Endothelial cell of umbilical vein (primary cell): Measurements from ENCODE around the gene KIF26A. TPM values are rescaled to one million over a fixed set of nuclear protein-coding genes. Genes with fewer than 3 reads are reported as not detected.

Source experiments
- BruUV-seq: library from RNA; stranded (reverse); fragments of 400-500 nt; replicated peaks from 2 replicates; lab custom pipeline; 2021; lab: Mats Ljungman, UMichigan
- CTCF ChIA-PET: fragments of 300-600, 350-600 bp; sonication (Branson Sonifier 250); formaldehyde crosslinking; loops from one replicate; lab custom pipeline; 2021; ENCODE audit warnings: antibody characterized with exemption, inconsistent platforms; lab: Charles Lee
- POLR2A ChIA-PET: fragments of 300-600, 350-600 bp; sonication (Branson Sonifier 250); formaldehyde crosslinking; loops from one replicate; lab custom pipeline; 2021; ENCODE audit warnings: antibody characterized with exemption, inconsistent platforms; lab: Charles Lee
- DNase-seq: peaks from one replicate; pipeline ENCODE4 v3.0.0-alpha.2; 2011; ENCODE audit warnings: low read depth, low spot score
- FAIRE-seq: peaks from 2 replicates; lab custom pipeline; 2011; peaks lifted over from hg19 to GRCh38; lab: Jason Lieb, UNC
- H2AFZ ChIP-seq: 2 replicates; pipeline ENCODE4 v1.6.0; 2012; ENCODE audit warnings: low read depth, low read length, control low read depth, inconsistent platforms
- H3K27ac ChIP-seq: 2 replicates; pipeline ENCODE4 v1.5.1; 2011; ENCODE audit warnings: low read depth, mild to moderate bottlenecking, control low read depth, low read length, moderate library complexity; ENCODE audit not compliant: insufficient read depth
- H3K27me3 ChIP-seq, 2 experiments: 2 replicates each; pipeline versions ENCODE4 v1.6.0 to v1.6.1; 2011; ENCODE audit warnings: low read length in 2 of 2, mixed read lengths in 1 of 2; ENCODE audit not compliant: control insufficient read depth in 2 of 2, insufficient read depth in 2 of 2
- H3K36me3 ChIP-seq, 2 experiments: 2 replicates in 1 of 2; 3 replicates in 1 of 2; pipeline ENCODE4 v1.5.1; 2011; ENCODE audit warnings: low read length in 2 of 2, mild to moderate bottlenecking in 1 of 2, moderate library complexity in 1 of 2; ENCODE audit not compliant: control insufficient read depth in 2 of 2, insufficient read depth in 2 of 2; ENCODE audit errors: extremely low read depth in 1 of 2
- H3K4me1 ChIP-seq: 3 replicates; pipeline ENCODE4 v1.5.1; 2011; ENCODE audit warnings: mild to moderate bottlenecking, low read length; ENCODE audit not compliant: control insufficient read depth, insufficient read depth; ENCODE audit errors: extremely low read depth
- H3K4me2 ChIP-seq: 2 replicates; pipeline ENCODE4 v1.6.1; 2011; ENCODE audit warnings: low read length, control low read depth, mixed read lengths; ENCODE audit not compliant: insufficient read depth
- H3K4me3 ChIP-seq, 3 experiments: fragments of 200-600 bp in 1 of 3; sonication (generic), shearing (Covaris generic) in 1 of 3; replicated peaks in 1 of 3; 2 replicates each; pipeline ENCODE4 v1.5.1; 2011 to 2016; ENCODE audit warnings: control low read depth in 3 of 3, low read length in 3 of 3, mild to moderate bottlenecking in 2 of 3, inconsistent platforms in 1 of 3, low read depth in 1 of 3, moderate library complexity in 1 of 3; ENCODE audit not compliant: insufficient read depth in 1 of 3
- H3K79me2 ChIP-seq: 2 replicates; pipeline ENCODE4 v1.6.0; 2012; ENCODE audit warnings: low read length, inconsistent platforms; ENCODE audit not compliant: control insufficient read depth, insufficient read depth
- H3K9ac ChIP-seq: replicated peaks from 2 replicates; pipeline ENCODE3; 2011; ENCODE audit warnings: low read length, control low read depth; ENCODE audit not compliant: insufficient read depth; ENCODE audit errors: extremely low read depth
- H3K9me1 ChIP-seq: replicated peaks from 3 replicates; pipeline ENCODE4 v1.6.0; 2011; ENCODE audit warnings: mild to moderate bottlenecking, low read length; ENCODE audit not compliant: control insufficient read depth, insufficient read depth; ENCODE audit errors: extremely low read depth
- H3K9me3 ChIP-seq: replicated peaks from 2 replicates; pipeline ENCODE4 v1.5.1; 2012; ENCODE audit warnings: low read length, inconsistent platforms; ENCODE audit not compliant: control insufficient read depth, insufficient read depth
- H4K20me1 ChIP-seq: replicated peaks from 2 replicates; pipeline ENCODE3; 2011; ENCODE audit warnings: mild to moderate bottlenecking, low read length; ENCODE audit not compliant: control insufficient read depth, insufficient read depth; ENCODE audit errors: extremely low read depth
- EZH2 ChIP-seq: IDR thresholded peaks from 2 replicates; pipeline ENCODE4 v1.6.1; 2012; ENCODE audit warnings: borderline replicate concordance, low read depth, mild to moderate bottlenecking, moderate library complexity, low read length, inconsistent platforms; ENCODE audit not compliant: severe bottlenecking
- FOS ChIP-seq: IDR thresholded peaks from 2 replicates; pipeline ENCODE4 v1.6.1; 2011; ENCODE audit warnings: mild to moderate bottlenecking, low read length, moderate library complexity, borderline replicate concordance; ENCODE audit not compliant: insufficient read depth
- GATA2 ChIP-seq: IDR thresholded peaks from 2 replicates; pipeline ENCODE4 v1.7.0; 2011; ENCODE audit warnings: low read depth, mild to moderate bottlenecking, moderate library complexity, mixed read lengths, low read length; ENCODE audit not compliant: insufficient read length, insufficient read depth
- JUN ChIP-seq: IDR thresholded peaks from 2 replicates; pipeline ENCODE4 v1.6.1; 2011; ENCODE audit warnings: borderline replicate concordance, low read depth; ENCODE audit not compliant: insufficient read length, insufficient read depth
- MYC ChIP-seq: IDR thresholded peaks from one replicate; pipeline ENCODE4 v1.6.1; 2011; ENCODE audit warnings: mild to moderate bottlenecking, low read depth, low read length
- POLR2A ChIP-seq: IDR thresholded peaks from 2 replicates; pipeline ENCODE4 v1.6.1; 2012; ENCODE audit warnings: low read depth, mild to moderate bottlenecking, control low read depth, low read length
- POLR2AphosphoS5 ChIP-seq: IDR thresholded peaks from 2 replicates; pipeline ENCODE4 v1.6.1; 2012; ENCODE audit warnings: low read depth, mild to moderate bottlenecking, control low read depth, low read length, moderate library complexity; ENCODE audit not compliant: insufficient read depth
- dilution Hi-C: fragments of 300-500 bp; cut with MboI; formaldehyde crosslinking; loops from one replicate; pipeline ENCODE4 v1.15.0; 2019; ENCODE audit warnings: low sequenced_read_pairs; ENCODE audit not compliant: extremely low pct_ligation_motif_present
- intact Hi-C: fragments of 100-400 bp; cut with micrococcal nuclease; formaldehyde crosslinking; loops from one replicate; pipeline ENCODE4 v1.10.0; 2022
- polyA plus RNA-seq, 4 experiments: library from polyadenylated mRNA; depleted of rRNA in 3 of 4; stranded (reverse) in 3 of 4; unstranded in 1 of 4; fragments of >200 nt; gene quantifications; 2 replicates each; pipeline versions ENCODE4 v1.2.1 to v1.2.3, GENCODE V29; 2011 to 2012; ENCODE audit warnings: missing spikeins in 1 of 4
- total RNA-seq: library from RNA; stranded (reverse); gene quantifications from 2 replicates; pipeline ENCODE4 v1.2.3, GENCODE V29; 2021
- TF ChIP-seq, protein P1 (sequence below), 2 donors: IDR thresholded peaks; 1 replicate in 1 of 2; 2 replicates in 1 of 2; pipeline ENCODE4 v1.5.1; 2011; ENCODE audit warnings: low read length in 2 of 2, mild to moderate bottlenecking in 2 of 2, moderate library complexity in 2 of 2, control low read depth in 1 of 2, inconsistent platforms in 1 of 2, low read depth in 1 of 2; ENCODE audit not compliant: insufficient read depth in 1 of 2; ENCODE audit errors: extremely low read depth in 1 of 2
- TF ChIP-seq, protein P2 (sequence below): IDR thresholded peaks from 2 replicates; pipeline ENCODE4 v1.6.1; 2011; ENCODE audit not compliant: insufficient read depth, insufficient read length

Gene KIF26A
- total and polyA plus RNA-seq, 2 donors (not counting 3 experiments of a cell fraction or from before 2014, with no cell fraction given), result 3.6 to 10.7 TPM

DNA sequence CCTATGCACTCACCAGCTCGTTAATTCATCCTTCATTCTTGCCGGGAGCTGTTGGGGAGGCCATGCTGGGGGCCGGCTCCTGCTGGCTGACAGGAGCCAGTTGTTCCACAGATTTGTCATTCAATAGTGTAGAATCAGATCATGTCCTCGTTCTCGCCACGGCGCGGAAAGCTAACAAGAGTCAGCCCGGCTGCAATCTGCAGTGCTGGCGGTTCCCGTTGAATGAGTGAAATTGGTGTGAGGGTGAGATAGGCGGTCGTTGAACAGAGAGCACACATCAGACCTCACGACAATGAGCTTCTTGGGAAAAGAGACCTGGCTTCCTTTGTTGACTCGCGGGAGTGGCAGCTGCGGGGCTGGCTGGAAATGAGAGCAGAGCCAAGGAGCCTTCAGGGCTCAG, 57.5 kb downstream of the KIF26A start:
- Histone ChIP-seq H3K9me3 (no peaks in the 10 kb centered on the region), H3K4me2 (no peak overlapping the region), H3K27me3 (no peaks in the 10 kb centered on the region), H3K36me3 (no peaks in the 10 kb centered on the region), H2AFZ (no peak overlapping the region), H3K9me1 (no peaks in the 10 kb centered on the region), H3K27ac (no peak overlapping the region), H3K4me1 (no peaks in the 10 kb centered on the region), H3K79me2 (no peaks in the 10 kb centered on the region), H3K9ac (no peak overlapping the region), H3K4me3 (no peak overlapping the region), H4K20me1 (no peaks in the 10 kb centered on the region)
- FAIRE-seq (no peak), DNase-seq (no peak)
- intact Hi-C loops, result no loop called here
- TF ChIP-seq GATA2 (no peak), POLR2AphosphoS5 (no peak), FOS (no peak), MYC (no peak), POLR2A (no peak), EZH2 (no peak), JUN (no peak)
- TF ChIP-seq, protein P1, sequence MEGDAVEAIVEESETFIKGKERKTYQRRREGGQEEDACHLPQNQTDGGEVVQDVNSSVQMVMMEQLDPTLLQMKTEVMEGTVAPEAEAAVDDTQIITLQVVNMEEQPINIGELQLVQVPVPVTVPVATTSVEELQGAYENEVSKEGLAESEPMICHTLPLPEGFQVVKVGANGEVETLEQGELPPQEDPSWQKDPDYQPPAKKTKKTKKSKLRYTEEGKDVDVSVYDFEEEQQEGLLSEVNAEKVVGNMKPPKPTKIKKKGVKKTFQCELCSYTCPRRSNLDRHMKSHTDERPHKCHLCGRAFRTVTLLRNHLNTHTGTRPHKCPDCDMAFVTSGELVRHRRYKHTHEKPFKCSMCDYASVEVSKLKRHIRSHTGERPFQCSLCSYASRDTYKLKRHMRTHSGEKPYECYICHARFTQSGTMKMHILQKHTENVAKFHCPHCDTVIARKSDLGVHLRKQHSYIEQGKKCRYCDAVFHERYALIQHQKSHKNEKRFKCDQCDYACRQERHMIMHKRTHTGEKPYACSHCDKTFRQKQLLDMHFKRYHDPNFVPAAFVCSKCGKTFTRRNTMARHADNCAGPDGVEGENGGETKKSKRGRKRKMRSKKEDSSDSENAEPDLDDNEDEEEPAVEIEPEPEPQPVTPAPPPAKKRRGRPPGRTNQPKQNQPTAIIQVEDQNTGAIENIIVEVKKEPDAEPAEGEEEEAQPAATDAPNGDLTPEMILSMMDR (IDR thresholded peaks at IDR 0.05; ENCODE audit: extremely low read depth in 1 of 2, insufficient read depth in 1 of 2, low read depth in 1 of 2, low read length in 2 of 2), result no peak
- TF ChIP-seq, protein P2, sequence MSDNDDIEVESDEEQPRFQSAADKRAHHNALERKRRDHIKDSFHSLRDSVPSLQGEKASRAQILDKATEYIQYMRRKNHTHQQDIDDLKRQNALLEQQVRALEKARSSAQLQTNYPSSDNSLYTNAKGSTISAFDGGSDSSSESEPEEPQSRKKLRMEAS, result no peak
- BruUV-seq, result no TSS peak
- dilution Hi-C loops, result no loop called here
- ChIA-PET CTCF (interaction anchor here (1.8 to 2.3 kb wide), 2 partner anchors 13 to 368 kb away, joined by 4 read pairs; no protein-coding TSS in a partner anchor), POLR2A (no interaction called here)
